GM18858 (cell line): ENCODE data around the gene ADAM29.
"Not testable (repeated sequence)": the region's sequence is repeated elsewhere in the genome, so short reads cannot be mapped to it uniquely, and the experiment has no call there.

ENCODE experiments used
- ATAC-seq: cut with Tn5 transposase; IDR thresholded peaks from one replicate; pipeline ENCODE4 v1.9.1; 2021; ENCODE audit not compliant: unreplicated experiment

ADAM29 gene

DNA sequence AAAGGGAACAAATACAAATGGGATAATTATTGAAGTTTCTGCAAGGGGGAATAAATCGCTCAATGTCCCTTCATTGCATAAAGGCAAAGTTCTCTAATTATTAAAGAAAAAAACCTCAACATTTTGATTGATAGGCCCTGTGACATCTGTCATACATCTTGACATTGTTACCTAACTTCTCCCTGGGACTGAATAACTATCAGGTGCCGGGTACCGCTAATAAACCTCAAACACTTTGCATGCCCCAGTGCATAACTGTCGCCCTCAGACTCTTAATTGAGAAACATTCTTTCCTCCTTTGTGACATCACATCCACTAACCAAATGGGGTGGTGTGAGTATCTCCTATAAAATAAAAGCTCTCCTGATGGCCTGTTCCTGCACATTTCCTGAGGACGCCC is at the start of gene ADAM29:
Gene ADAM29, plus strand, starts transcription at position 301 of the 400 bp plus-strand sequence. CDS start 57,168 bp downstream, outside the sequence.
- ATAC-seq: no peak

DNA sequence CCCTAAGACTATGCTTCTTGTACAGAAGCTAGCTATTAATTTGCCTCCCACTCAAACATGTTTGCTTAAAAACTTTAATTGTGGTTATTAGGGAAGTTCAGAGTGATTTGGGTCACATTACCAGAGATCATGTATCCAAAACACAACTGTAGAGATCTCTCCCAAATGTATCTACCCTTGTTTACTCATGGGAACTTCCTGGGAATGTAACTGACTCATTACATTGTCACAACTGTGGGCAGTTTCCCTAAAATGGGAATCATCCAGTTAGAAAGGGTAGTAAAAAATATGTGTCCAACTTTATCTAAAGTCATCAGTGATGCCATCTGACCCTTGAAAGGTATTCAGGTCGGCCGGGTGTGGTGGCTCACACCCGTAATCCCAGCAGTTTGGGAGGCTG is 48.8 kb upstream of the ADAM29 start:
- no peak for ATAC-seq

DNA sequence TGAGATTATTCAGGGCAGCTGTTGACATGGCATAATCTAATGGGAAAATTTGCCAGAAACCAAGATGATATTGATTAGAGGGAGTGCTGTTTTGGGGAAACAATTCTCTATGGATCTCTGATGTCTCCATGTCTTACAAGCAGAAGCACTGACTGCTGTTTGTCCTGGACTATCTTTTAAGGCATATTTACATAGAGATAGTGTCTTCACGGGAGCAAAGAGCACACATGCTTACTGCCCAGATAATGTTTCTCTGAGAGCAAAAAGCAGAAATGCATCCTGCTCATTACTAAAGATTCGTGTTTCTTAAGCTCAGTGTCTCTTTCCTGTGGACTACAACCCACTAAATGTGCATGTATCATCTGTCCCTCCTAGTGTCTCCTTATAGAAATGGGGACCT is 47.8 kb upstream of the ADAM29 start:
- ATAC-seq: no peak

DNA sequence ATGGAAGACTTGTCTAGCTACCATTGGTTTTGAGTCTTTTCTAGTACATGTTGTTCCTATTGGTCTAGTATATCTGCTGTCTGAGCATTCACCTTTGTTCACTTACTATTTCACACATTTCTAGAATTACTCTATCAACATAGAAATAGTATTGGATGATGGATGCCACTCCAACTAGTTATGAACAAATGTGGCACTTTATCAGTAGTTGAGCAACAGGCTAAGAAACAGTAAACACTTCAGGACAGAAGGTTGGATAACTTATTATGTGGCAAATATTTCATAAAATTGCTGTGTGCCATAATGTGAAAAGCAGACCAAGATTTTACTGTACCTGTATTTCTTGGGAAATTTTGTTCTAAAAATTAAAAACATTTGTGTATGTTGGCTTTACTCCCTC is 46.8 kb upstream of the ADAM29 start:
- no peak for ATAC-seq

DNA sequence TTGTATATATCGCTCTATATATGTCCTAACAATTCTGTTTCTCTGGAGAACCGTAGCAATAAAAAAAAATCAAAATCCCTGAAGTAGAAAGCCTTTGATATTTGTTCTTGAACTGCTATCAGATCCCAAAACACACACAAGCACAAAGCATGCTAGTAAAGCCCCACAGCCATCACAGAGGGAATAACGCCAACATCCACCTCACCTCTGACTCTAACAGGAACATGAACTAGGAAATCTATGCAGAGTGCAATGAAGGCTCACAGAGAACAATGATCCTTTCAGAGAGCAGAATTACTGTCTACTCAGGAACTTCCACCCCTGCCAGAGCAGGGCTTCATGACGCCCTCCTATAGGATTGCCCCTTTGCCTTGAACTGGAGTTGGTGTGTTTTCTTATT is 45.0 kb upstream of the ADAM29 start:
- ATAC-seq: not testable (repeated sequence)

DNA sequence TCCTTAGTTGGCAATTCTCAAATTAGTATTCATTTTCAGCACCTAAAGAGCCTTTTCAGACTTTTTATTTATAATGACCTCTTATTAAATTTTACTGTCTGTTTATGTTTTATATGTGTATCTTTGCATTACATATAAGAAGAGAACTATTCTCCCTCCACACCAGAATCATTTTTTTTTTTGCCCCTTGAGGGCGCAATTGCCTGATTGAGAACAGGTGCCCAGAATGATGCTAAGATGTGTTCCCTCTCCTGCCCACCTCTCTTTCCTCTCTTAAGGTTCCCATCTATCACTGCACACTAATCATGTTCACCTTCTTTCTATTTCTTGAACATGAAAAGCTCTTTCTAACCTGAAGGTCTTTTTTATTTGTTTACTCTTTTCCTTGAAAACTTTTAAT is 44.2 kb upstream of the ADAM29 start:
- ATAC-seq: peak; percentile 57

DNA sequence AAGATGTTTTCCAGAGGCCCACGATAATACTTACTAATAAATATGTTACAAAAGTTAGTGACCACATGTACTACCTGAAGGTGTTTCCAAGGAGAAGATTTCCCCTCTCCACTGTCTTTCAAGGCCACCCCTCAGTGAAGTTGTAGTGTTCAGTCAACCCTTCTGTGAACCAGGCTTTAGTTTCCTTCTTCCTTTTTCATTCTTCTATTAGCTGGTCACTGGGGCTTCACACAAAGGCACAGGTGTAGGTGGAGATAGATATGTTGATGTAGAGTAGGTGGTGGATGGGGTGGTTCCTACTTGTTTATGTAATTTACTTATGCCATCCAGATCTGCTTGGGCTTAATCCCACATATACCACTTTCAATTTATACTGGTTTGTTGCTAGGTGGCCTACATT is 43.3 kb upstream of the ADAM29 start:
- ATAC-seq: no peak

DNA sequence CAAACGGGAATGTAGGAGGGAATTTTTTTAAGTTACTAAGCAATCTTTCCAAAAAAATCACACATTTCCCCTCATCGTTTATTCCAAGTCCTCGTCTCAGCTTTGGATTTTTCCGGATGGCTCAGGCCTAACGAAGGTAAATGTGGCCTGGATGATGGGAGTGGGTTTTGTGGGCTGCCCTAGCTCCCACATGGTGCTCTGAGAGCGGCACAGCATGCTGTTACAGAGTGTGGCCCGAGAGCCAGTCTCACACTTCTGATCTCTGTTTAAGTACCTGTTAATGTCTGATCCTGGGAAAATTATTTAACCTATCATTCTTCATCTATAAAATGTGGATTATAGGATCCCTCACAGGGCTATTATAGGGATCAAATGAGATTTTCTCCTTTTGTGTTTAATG is 38.2 kb upstream of the ADAM29 start:
- ATAC-seq: no peak

DNA sequence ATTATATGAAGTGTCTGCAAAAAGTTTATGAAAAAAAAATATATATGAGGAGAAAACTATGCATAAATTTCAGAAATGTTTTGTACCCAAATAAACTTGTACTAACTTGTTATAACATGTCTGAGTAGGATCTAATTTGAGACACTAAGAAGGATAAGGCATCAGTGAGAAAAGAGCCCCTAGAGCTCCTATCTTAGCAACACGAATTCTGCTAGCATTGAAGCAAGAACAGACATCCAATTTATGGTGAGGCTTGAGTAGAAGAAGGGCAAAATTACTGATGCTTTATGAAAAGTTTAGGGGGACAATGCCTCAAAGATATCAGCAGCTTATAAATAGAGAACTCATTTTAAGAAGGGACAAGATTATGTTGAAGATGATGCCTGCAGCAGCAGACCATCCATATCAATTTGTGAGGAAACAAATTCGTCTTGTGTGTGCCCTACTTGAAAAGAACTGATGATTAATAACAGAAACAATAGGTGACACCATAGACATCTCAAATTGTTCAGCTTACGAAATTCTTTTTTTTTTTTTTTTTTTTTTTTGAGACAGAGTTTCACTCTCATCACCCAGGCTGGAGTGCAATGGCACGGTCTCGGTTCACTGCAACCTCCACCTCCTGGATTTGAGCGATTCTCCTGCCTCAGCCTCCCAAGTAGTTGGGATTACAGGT is 35.7 kb upstream of the ADAM29 start:
- no peak for ATAC-seq

DNA sequence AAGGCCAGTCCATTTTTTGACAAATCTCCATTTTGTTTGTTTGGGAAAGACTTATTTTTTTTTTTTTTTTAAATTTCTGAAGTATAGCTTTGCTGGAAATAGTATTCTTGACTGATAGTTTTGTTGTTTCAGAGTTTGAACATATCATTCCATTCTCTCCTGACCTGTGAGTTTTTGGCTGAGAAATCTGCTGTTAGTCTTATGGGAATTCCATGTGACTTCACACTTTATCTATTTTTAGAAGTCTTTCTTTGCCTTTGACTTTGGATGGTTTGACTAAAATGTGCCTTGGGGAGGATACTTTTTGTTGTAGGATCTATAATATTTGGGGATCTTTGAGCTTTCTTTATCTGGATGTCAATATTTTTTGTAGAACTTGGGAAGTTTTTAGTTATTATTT is 10.7 kb upstream of the ADAM29 start:
- no peak for ATAC-seq

DNA sequence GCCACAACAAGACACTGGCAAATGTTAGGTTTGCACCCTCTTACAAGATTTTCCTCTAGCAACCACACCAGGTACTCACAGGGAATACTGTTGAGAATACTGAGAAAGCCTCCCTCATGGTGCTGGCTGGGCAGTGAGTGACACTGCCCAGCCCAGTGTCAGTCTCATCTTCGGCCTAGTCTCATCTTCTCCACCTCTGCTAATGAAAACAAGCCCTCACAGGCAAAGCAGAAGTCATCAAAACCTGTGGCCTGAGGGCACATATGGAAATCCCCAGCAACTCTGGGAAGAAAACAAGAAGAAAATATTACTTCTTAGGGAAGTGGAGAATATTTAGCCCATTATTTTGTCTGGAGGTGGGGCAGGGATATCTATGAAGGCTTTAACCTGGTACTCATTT is 7.9 kb upstream of the ADAM29 start:
- ATAC-seq: no peak

DNA sequence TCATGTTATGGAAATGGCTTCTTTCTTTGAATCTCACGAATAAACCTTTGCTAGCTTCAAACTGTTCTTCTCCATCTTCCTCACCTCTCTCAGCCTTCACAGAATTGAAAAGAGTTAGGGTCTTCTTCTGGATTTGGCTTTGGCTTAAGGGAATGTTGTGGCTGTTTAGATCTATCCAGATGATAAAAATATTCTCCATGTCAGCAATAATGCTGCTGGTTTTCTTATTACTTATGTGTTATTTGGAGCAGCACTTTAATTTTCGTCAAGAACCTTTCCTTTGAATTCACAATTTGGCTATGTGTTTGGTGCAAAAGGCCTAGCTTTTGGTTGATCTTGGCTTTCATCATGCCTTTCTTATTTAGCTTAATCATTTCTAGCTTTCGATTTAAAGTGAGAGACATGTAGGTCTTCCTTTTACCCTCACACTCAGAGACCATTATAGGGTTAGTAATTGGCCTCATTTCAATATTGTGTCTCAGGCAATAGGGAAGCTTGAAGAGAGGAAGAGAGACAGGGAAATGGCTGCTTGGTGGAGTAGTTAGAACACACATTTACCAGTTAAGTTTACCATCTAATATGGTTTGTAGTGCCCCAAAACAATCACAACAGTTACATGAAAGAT is 5.1 kb upstream of the ADAM29 start:
- no peak for ATAC-seq

DNA sequence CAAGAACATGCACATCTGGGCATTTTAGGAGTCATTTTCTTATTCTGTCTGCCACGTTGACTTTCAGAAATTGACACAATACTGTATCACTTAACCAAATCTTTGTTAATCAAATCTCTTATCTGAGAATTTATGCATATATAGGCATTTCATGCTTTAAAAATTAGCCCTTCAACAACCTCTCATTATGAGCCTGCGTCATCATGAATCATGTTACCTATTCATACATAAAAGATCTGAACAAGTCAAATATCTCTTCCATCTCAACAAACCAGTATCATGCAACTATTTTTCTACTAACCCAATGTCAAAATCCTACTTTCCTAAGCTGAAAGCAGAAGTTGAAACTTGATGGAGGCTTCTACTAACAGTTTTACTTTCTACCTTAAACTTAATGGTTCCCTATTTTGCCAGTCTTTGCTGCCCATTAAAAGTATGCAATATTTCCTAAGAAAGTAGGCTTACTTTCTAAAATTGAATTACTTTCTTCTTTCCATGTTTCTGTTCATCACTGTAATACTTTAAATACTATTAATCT is 1.8 kb downstream of the ADAM29 start:
- no peak for ATAC-seq

DNA sequence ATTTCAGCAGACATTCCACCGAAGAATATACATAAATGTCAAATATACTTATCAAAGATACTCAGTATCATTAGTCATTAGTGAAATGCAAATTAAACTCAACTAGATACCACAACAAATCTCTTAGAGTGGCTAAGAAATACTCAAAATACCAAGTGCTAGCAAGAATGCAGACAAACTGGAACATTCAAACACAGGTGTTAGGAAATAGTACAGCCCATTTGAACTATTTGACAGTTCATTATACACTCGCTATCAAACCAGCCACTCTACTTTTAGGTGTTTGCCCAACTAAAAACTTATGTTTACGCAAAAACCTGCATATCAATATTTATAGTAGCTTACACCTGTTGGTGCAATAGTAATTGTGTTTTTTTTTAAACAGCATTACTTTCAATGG is 8.8 kb downstream of the ADAM29 start:
- ATAC-seq: no peak

DNA sequence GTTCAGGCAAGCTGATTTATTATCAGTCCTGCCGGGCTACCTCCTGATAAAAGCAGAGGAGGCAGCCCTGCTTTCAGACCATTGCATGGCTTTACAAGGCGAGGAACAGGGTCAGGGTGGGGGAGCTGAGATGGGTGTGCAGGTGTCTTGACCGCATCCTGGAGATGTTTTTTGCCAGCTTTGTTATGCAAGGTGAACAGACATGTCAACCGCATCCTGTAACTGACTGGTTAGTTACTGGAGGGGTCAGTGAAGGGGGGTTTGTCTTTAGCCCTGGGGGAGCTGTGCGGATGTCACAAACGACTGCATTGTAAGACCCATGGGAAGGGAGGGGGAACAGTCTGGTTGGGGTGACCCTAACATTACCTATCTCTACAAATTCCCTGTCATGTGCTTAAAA is 10.0 kb downstream of the ADAM29 start:
- ATAC-seq: peak; percentile 60

DNA sequence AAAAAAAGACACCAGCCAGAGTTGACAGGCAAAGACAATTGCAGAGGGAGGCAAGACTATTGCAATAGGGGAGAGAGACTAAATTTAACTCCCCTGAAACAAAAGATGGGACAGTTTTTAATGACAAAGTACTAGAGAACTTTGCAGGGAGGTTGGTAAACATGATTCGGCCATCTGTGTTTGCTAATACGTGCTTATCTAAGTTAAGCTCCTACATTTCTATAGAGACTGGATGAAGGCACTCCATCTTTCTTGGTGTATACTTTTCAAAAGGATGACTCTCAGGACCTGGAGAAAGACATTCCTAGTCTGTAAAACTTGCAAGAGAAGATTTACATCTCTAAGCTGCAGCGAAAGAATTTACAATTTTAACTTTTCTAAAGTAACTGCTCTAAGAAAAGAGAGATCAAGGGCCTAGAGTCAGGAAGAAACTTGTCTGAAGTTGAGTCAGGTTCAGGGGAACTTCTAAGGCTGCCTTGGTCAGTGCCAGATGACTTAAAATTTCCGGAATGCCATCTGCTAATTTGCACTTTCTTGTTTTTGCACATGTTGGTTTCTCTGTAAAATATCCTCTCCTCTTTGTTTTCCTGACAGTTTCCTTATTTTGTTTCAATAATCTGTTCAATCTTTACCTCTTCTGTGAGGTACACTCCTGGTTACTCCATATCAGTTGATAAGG is 10.6 kb downstream of the ADAM29 start:
- peak; percentile 34 for ATAC-seq

DNA sequence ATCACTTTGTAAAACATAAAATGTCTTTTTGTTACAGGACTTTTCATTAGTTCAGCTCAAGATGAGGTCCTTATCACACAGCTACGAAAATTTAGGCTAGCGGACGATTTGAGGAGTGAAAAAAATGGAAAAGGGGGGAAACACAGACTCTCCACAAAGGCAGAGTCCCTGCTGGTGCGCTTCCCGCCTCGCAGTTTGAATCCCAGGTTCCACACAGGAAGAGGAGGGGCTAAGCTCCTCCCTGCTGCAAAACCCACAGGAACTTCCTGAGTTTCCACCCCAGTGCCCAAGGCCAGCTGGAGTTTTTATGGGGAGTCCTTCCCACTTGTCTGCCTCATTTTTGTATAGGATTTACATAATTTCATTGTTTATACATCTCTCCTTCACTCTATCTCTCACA is 11.2 kb downstream of the ADAM29 start:
- no peak for ATAC-seq

DNA sequence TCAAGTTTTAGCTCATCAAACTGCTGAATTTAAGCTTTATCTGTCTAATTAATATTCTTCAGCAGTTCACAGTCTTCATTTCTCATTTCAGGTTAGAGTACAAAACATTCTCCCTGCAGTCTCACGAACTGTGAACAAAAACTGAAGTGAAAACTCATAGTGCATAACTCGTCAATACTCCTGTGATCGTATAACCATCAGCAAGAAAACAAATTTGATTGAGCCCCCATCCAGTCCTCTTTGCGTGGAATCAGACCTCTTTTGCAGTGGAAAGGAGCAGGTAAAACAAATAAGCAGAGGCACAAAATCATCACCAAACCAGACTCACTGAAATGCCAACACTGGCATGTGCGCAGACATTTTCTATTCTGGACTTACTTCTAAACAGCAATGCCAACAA is 12.7 kb downstream of the ADAM29 start:
- ATAC-seq: no peak

DNA sequence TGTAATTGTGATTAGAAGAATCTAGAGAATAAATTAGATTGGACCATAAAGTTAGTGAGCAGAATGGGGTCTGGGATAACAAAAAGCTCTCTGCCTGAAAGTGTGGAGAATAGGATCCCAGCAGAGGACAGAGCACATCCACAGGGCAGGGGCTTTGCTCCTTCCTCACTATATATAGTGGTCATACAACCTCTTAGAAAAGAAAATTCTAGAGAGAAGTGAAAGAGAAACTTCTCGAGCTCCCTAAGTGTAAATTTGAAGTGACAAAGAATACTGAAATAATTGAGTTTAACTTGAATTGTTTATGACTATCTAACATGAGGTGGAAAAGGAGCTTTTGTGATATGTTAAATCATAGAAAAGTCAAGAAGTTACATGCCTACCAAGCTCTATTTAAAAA is 14.9 kb downstream of the ADAM29 start:
- ATAC-seq: no peak

DNA sequence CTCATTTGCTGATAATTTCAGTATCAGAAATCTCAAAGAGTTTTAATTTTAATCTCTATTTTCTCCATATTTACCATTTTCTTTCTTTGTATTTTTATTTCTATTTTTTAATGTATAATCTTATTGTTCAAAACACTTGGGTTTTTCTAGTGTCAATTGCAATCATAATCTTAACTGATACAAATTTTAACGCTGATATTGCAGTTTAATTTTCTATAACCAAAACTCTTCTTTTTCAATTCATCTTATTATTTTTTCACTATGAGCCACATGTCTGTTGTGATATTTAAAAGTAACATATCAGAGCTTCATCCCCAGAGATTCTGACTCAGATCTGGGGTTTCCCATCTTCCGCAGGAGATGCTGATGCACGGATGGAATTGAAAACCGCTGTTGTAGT is 16.2 kb downstream of the ADAM29 start:
- no peak for ATAC-seq

DNA sequence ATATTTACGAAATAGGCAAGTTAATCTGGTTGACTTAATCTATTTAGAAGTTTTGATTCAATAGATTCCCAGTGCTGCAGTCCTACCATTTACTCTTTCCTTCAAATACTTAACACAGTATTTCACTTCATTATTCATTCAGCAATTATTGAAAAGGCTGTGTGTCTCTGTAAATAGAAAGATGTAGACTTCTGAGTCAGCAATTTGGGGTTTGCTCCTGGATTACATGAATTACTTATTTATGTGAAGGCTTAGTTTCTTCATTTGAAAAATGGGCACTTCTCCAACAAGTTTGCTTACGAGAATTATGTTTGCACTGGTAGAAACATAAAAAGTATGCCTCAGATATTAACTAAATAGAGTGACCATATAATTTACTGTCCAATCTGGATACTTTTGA is 17.4 kb downstream of the ADAM29 start:
- ATAC-seq: no peak

DNA sequence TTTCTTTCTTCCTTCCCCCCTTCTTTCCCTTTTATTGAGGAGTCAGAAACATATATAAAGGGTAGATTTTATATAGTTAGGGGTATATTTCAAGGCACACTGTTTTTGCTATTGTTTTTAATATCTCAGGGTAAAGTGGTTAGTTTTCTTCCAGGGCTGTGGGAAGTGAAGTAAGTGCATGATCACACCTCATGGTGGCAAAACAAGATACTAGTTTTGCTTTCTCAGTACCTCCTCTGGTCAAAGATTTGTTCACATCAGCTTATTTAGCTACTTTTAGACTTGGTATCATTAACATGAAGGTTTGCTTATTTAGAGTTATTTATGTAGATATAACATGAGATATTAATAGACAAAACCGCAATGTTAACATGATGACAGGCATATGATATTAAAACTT is 21.8 kb downstream of the ADAM29 start:
- ATAC-seq: no peak
